Astrocyte of the spinal cord (primary cell): ENCODE results near the gene OR10A3.

ENCODE experiments used
- DNase-seq: peaks from one replicate; pipeline ENCODE4 v3.0.0; 2011; ENCODE audit warnings: low read depth, low spot score
- H3K4me3 ChIP-seq: 2 replicates; pipeline ENCODE4 v1.5.1; 2011; ENCODE audit warnings: low read depth, mild to moderate bottlenecking, low read length, moderate library complexity
- in situ Hi-C: cut with HindIII; loops from 2 replicates; pipeline ENCODE4 v1.10.0; 2017; ENCODE audit warnings: low sequenced_read_pairs
- TF ChIP-seq, protein P1 (sequence below): IDR thresholded peaks from 2 replicates; pipeline ENCODE4 v1.5.1; 2012; ENCODE audit warnings: low read depth, mild to moderate bottlenecking, low read length, inconsistent platforms

Gene OR10A3

DNA sequence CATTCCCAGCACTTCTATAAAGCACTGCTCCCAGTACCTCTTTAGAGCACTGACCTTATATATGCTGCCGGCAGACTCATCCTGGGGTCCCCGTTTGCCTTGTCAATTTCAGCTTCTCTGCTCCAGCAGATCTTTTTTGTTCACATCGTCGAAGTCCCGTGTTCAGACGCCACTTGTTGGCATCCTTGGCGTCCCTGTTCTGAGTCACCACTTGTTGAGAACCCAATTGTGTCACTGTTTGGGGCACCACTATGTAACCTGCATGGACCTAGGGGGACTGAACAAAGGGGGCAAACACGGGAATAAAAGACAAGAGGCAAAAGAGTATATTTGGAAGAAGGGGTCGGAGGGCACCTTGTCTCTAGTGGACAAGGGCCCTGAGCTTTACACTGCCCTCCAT is 36.0 kb downstream of the OR10A3 start:
- no peak for DNase-seq
- TF ChIP-seq, protein P1, sequence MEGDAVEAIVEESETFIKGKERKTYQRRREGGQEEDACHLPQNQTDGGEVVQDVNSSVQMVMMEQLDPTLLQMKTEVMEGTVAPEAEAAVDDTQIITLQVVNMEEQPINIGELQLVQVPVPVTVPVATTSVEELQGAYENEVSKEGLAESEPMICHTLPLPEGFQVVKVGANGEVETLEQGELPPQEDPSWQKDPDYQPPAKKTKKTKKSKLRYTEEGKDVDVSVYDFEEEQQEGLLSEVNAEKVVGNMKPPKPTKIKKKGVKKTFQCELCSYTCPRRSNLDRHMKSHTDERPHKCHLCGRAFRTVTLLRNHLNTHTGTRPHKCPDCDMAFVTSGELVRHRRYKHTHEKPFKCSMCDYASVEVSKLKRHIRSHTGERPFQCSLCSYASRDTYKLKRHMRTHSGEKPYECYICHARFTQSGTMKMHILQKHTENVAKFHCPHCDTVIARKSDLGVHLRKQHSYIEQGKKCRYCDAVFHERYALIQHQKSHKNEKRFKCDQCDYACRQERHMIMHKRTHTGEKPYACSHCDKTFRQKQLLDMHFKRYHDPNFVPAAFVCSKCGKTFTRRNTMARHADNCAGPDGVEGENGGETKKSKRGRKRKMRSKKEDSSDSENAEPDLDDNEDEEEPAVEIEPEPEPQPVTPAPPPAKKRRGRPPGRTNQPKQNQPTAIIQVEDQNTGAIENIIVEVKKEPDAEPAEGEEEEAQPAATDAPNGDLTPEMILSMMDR: no peak
- in situ Hi-C loops: no loop called here
- no peak overlapping the region for H3K4me3 ChIP-seq

DNA sequence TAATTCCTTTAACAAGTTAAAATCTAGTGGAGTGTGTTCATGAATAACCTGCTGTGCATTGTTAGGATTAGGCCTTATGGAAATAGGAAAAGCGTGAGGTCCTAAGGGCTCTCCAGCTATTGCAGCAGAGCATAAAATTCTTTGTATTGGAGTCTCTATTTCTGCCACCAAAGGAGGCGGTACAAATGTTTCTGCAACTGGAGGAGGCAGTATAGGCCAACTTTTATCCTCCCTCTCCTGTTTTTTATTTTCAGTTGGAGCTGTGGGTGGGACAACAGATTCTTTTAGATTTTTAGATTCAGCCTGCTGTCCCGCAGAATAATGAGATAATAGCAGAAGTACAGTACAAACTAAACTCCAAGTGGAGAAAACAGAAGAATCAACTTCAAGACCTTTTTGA is 36.6 kb downstream of the OR10A3 start:
- H3K4me3 ChIP-seq: no peak overlapping the region
- TF ChIP-seq, protein P1: no peak
- in situ Hi-C loops: no loop called here
- DNase-seq: peak; percentile 10

DNA sequence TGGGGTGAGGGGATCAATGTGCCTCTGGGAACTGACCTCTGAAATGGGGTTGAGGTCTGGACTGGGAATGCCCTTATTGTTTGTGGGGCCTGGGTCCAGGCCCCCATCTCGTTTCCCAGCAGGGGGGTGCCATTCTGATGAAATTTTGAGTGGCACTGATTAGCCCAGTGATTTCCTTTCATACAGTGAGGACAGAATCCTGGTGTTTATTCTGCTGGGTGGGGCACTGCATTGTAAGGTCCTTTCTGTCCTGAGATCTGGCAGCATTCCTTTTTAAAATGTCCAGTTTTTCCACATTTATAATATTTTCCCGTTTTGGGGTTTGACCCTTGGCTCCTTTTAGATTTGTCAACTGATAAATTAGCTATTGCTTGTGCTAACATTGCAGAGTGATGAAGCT is 37.6 kb downstream of the OR10A3 start:
- no peak overlapping the region for H3K4me3 ChIP-seq

DNA sequence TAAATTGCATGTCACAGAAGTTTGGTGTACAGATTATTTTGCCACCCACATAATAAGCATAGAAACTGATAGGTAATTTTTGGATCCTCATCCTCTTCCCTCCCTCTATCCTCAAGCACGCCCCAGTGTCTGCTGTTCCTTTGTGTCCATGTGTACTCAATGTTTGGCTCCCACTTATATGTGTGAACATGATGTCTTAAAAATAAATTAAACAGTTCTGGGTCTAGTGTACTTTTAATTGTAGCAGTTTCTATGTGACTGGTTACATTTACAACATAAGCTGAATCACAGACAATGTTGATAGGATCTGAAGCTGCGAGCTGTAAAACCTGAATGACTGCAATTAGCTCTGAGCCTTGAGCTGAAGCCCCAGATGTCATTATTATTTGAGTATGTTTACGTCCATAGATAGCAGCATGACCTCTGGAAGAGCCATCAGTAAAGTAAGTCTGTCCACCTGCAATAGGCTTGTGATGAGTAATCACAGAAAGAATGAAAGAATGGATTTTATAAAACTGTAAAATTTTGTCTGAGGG is 40.1 kb downstream of the OR10A3 start:
- TF ChIP-seq, protein P1: no peak
- H3K4me3 ChIP-seq: no peak overlapping the region
- in situ Hi-C loops: no loop called here
- no peak for DNase-seq

More for the DNA sequence above, 37.6 kb downstream of the OR10A3 start:
- no peak for DNase-seq
- TF ChIP-seq, protein P1: no peak
- in situ Hi-C loops: no loop called here

DNA sequence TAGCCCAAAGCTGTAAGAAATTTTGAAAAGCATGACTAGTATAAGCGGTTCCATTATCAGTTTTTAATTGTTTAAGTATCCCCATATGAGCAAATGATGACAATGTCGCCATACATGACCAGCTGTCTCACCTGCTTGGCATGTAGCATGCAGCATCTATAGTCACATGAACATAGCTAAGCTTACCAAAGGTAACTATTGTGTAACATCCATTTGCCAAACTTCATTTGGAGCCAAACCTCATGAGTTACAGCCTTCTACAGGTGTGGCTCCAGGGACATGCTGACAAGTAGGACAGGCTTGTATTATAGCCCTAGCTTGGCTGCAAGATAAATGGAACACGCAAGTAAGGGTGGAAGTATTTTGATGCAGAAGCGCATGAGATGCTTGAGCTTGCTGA is 40.8 kb downstream of the OR10A3 start:
- TF ChIP-seq, protein P1: no peak
- in situ Hi-C loops: no loop called here
- no peak for DNase-seq
- H3K4me3 ChIP-seq: no peak overlapping the region

DNA sequence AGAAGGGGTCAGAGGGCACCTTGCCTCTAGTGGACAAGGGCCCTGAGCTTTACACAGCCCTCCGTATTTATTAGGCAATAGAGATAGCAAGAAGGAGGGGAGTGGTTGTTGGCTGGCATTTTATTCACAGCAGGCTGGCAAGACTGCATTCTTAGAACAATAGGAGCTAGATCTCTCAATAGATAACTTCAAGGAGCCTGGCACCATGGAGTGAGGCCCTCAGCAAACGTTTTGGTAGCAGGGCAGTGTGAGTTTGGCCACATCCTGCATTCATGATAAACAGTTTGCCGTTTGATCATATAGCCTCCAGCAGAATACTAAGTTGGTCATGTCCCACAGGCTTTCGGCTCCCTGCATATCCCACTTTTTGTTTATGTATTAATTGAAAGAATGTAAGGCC is 42.1 kb downstream of the OR10A3 start:
- in situ Hi-C loops: no loop called here
- no peak for DNase-seq
- TF ChIP-seq, protein P1: no peak
- H3K4me3 ChIP-seq: no peak overlapping the region
